H9 (cell line): ENCODE results near the gene SDR39U1. TPM values are rescaled to one million over a fixed set of nuclear protein-coding genes. Genes with fewer than 3 reads are reported as not detected.

Experiments used
- DNase-seq: peaks from one replicate; pipeline ENCODE4 v3.0.0-alpha.2; 2017
- H2AFZ ChIP-seq: one replicate; pipeline ENCODE4 v1.6.1; 2013; ENCODE audit warnings: mild to moderate bottlenecking, low read length, control low read depth, moderate library complexity
- H2AK5ac ChIP-seq: 2 replicates; pipeline ENCODE4 v1.6.1; 2013; ENCODE audit warnings: low read length, control low read depth, mixed read lengths; ENCODE audit not compliant: insufficient read length
- H2BK120ac ChIP-seq: one replicate; pipeline ENCODE4 v1.6.1; 2013; ENCODE audit warnings: low read depth, mild to moderate bottlenecking, low read length, control low read depth, inconsistent platforms; ENCODE audit not compliant: poor library complexity, severe bottlenecking
- H2BK12ac ChIP-seq: 2 replicates; pipeline ENCODE4 v1.6.1; 2013; ENCODE audit warnings: low read length, control low read depth, mixed read lengths, low read depth; ENCODE audit not compliant: insufficient read length
- H2BK15ac ChIP-seq: 2 replicates; pipeline ENCODE4 v1.6.1; 2013; ENCODE audit warnings: low read depth, low read length, control low read depth
- H2BK20ac ChIP-seq: one replicate; pipeline ENCODE4 v1.6.1; 2013; ENCODE audit warnings: low read depth, mild to moderate bottlenecking, low read length, control low read depth, inconsistent platforms; ENCODE audit not compliant: poor library complexity, severe bottlenecking
- H2BK5ac ChIP-seq: 2 replicates; pipeline ENCODE4 v1.6.1; 2013; ENCODE audit warnings: low read length, control low read depth, mixed read lengths; ENCODE audit not compliant: insufficient read length
- H3K14ac ChIP-seq: 2 replicates; pipeline ENCODE4 v1.6.1; 2013; ENCODE audit warnings: low read length, control low read depth; ENCODE audit not compliant: insufficient read depth
- H3K18ac ChIP-seq: 2 replicates; pipeline ENCODE4 v1.6.1; 2013; ENCODE audit warnings: low read depth, mild to moderate bottlenecking, mixed read lengths, low read length, control low read depth; ENCODE audit not compliant: insufficient read length
- H3K23ac ChIP-seq: 2 replicates; pipeline ENCODE4 v1.6.1; 2013; ENCODE audit warnings: low read length, control low read depth, mixed read lengths, low read depth; ENCODE audit not compliant: insufficient read length
- H3K23me2 ChIP-seq: 2 replicates; pipeline ENCODE4 v1.6.1; 2013; ENCODE audit warnings: low read depth, mild to moderate bottlenecking, mixed read lengths, low read length, control low read depth; ENCODE audit not compliant: insufficient read length, poor library complexity, severe bottlenecking
- H3K27ac ChIP-seq: 2 replicates; pipeline ENCODE4 v1.5.1; 2013; ENCODE audit warnings: low read length, control low read depth, mixed read lengths, low read depth; ENCODE audit not compliant: insufficient read length
- H3K27me3 ChIP-seq: 2 replicates; pipeline ENCODE4 v1.6.1; 2013; ENCODE audit warnings: low read length, control low read depth, inconsistent platforms; ENCODE audit not compliant: insufficient read depth
- H3K4ac ChIP-seq: 2 replicates; pipeline ENCODE4 v1.6.1; 2013; ENCODE audit warnings: low read depth, mild to moderate bottlenecking, control low read depth, inconsistent platforms, low read length, moderate library complexity
- H3K4me1 ChIP-seq: 2 replicates; pipeline ENCODE4 v1.6.1; 2013; ENCODE audit warnings: low read length, control low read depth, inconsistent platforms; ENCODE audit not compliant: insufficient read depth
- H3K4me2 ChIP-seq: 2 replicates; pipeline ENCODE4 v1.6.1; 2013; ENCODE audit warnings: low read length, control low read depth, mixed read lengths; ENCODE audit not compliant: insufficient read length, insufficient read depth
- H3K56ac ChIP-seq: 2 replicates; pipeline ENCODE4 v1.6.1; 2013; ENCODE audit warnings: low read depth, mild to moderate bottlenecking, mixed read lengths, low read length, control low read depth; ENCODE audit not compliant: insufficient read length
- H3K79me1 ChIP-seq: 2 replicates; pipeline ENCODE4 v1.6.1; 2013; ENCODE audit warnings: low read depth, mild to moderate bottlenecking, moderate library complexity, low read length, control low read depth, inconsistent platforms; ENCODE audit not compliant: insufficient read depth, poor library complexity, severe bottlenecking
- H3K79me2 ChIP-seq: 2 replicates; pipeline ENCODE4 v1.6.1; 2013; ENCODE audit warnings: low read length, control low read depth, inconsistent platforms; ENCODE audit not compliant: insufficient read depth
- H3K9ac ChIP-seq: 2 replicates; pipeline ENCODE4 v1.6.1; 2013; ENCODE audit warnings: low read length, control low read depth, mixed read lengths; ENCODE audit not compliant: insufficient read length; ENCODE audit errors: extremely low read depth
- H3K9me3 ChIP-seq: one replicate; pipeline ENCODE4 v1.6.1; 2013; ENCODE audit warnings: low read depth, low read length, inconsistent platforms; ENCODE audit not compliant: control insufficient read depth
- H3T11ph ChIP-seq: one replicate; pipeline ENCODE4 v1.6.1; 2013; ENCODE audit warnings: mild to moderate bottlenecking, low read length, control low read depth, inconsistent platforms
- H4K20me1 ChIP-seq: one replicate; pipeline ENCODE4 v1.6.1; 2013; ENCODE audit not compliant: control insufficient read depth, insufficient read length, insufficient read depth
- H4K5ac ChIP-seq: 2 replicates; pipeline ENCODE4 v1.6.1; 2013; ENCODE audit warnings: low read depth, mild to moderate bottlenecking, mixed read lengths, low read length, control low read depth; ENCODE audit not compliant: insufficient read length
- H4K8ac ChIP-seq: replicated peaks from 2 replicates; pipeline ENCODE4 v1.6.1; 2013; ENCODE audit warnings: low read length, control low read depth, mixed read lengths, low read depth; ENCODE audit not compliant: insufficient read length
- H4K91ac ChIP-seq: 2 replicates; pipeline ENCODE4 v1.6.1; 2013; ENCODE audit warnings: low read depth, mild to moderate bottlenecking, moderate library complexity, mixed read lengths, low read length, control low read depth; ENCODE audit not compliant: insufficient read length
- H3K27ac Mint-ChIP-seq, 3 experiments: 2 replicates in 2 of 3; 3 replicates in 1 of 3; pipeline ENCODE4 v1.8.0; 2020 to 2021; ENCODE audit warnings: mixed read lengths in 3 of 3, mild to moderate bottlenecking in 1 of 3, moderate library complexity in 1 of 3
- H3K27me3 Mint-ChIP-seq: 2 replicates; pipeline ENCODE4 v1.8.0; 2021; ENCODE audit warnings: low read depth, mild to moderate bottlenecking, moderate library complexity, mixed read lengths
- H3K36me3 Mint-ChIP-seq, 3 experiments: 2 replicates in 2 of 3; 3 replicates in 1 of 3; pipeline ENCODE4 v1.8.0; 2020 to 2021; ENCODE audit warnings: low read depth in 3 of 3, mixed read lengths in 3 of 3; ENCODE audit not compliant: insufficient read depth in 1 of 3
- H3K4me1 Mint-ChIP-seq, 2 experiments: 2 replicates each; pipeline ENCODE4 v1.8.0; 2020; ENCODE audit warnings: mixed read lengths in 2 of 2
- H3K4me3 Mint-ChIP-seq, 2 experiments: 2 replicates in 1 of 2; 3 replicates in 1 of 2; pipeline ENCODE4 v1.8.0; 2020 to 2021; ENCODE audit warnings: mild to moderate bottlenecking in 2 of 2, mixed read lengths in 2 of 2, moderate library complexity in 1 of 2
- H3K9me3 Mint-ChIP-seq, 2 experiments: 2 replicates in 1 of 2; 3 replicates in 1 of 2; pipeline ENCODE4 v1.8.0; 2020; ENCODE audit warnings: mild to moderate bottlenecking in 2 of 2, mixed read lengths in 2 of 2, moderate library complexity in 1 of 2
- WGBS: extraction: QIAGEN DNeasy Blood & Tissue Kit; methylation state at CpG from one replicate; pipeline ENCODE4 v1.1.7; 2013; ENCODE audit warnings: missing lambda C conversion rate, low lambda C conversion rate, mixed read lengths; ENCODE audit not compliant: insufficient read length; ENCODE audit errors: extremely low coverage; 5-methylcytosine and 5-hydroxymethylcytosine counted together
- total RNA-seq: library from RNA; stranded (reverse); gene quantifications from 2 replicates; pipeline ENCODE4 v1.2.1, GENCODE V29; 2021
- TF ChIP-seq, protein P1 (sequence below): fragments of 200-600 bp; sonication (generic); conservative IDR thresholded peaks from 3 replicates; pipeline ENCODE4 v1.8.0; 2021; ENCODE audit warnings: antibody characterized with exemption, mild to moderate bottlenecking

SDR39U1 gene
- total RNA-seq, 1 experiment from 2014 or later = 56.2 TPM

DNA sequence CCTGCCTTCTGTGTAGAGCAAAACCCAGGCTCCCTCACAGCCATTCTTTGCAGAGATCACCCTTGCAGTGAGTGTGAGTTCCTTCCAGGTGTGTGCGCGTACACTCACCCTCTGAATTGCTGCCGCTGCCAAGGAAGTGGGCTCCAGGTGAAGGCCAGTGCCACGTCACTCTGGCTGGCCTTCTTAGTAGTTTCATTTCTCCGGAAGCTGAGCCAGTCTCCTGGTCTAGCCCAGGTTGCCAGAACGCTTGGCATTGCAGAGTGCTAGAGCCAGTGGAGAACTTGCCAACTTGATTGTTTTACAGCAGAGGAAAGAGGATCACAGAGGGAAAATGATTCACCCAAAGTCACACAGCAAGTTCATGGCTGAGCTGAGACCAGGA, 24.1 kb downstream of the SDR39U1 start:
- Histone ChIP-seq H2AK5ac (no peak overlapping the region), H3K79me2 (no peaks in the 10 kb centered on the region)
- peaks cover 11 to 21% (median 16%) of the 10 kb centered on the region in 3 experiments; a peak in 6 of 7 replicates for H3K36me3 Mint-ChIP-seq

More for the DNA sequence above, 24.1 kb downstream of the SDR39U1 start:
- Histone ChIP-seq H2BK12ac (no peak overlapping the region), H3K18ac (no peak overlapping the region), H2BK20ac (no peak overlapping the region), H3K4me1 (no peaks in the 10 kb centered on the region), H4K5ac (no peak overlapping the region), H4K91ac (no peak overlapping the region), H3K27ac (no peak overlapping the region), H4K8ac (no peak overlapping the region), H3K79me1 (no peaks in the 10 kb centered on the region), H3K4me2 (no peak overlapping the region), H3K23me2 (no peaks in the 10 kb centered on the region), H2AFZ (no peak overlapping the region), H3K9ac (no peak overlapping the region), H3K56ac (no peak overlapping the region), H3K4ac (no peak overlapping the region), H3K23ac (no peak overlapping the region), H4K20me1 (no peaks in the 10 kb centered on the region), H2BK5ac (no peak overlapping the region), H3T11ph (no peak overlapping the region), H3K27me3 (no peaks in the 10 kb centered on the region; the same call in 1 of the 2 replicates), H3K14ac (no peak overlapping the region), H2BK15ac (no peak overlapping the region), H3K9me3 (no peaks in the 10 kb centered on the region), H2BK120ac (no peak overlapping the region)
- H3K27ac Mint-ChIP-seq = no peak overlapping the region
- WGBS = no CpG with 5 or more reads among the region's 6 CpGs
- DNase-seq = no peak
- TF ChIP-seq, protein P1, sequence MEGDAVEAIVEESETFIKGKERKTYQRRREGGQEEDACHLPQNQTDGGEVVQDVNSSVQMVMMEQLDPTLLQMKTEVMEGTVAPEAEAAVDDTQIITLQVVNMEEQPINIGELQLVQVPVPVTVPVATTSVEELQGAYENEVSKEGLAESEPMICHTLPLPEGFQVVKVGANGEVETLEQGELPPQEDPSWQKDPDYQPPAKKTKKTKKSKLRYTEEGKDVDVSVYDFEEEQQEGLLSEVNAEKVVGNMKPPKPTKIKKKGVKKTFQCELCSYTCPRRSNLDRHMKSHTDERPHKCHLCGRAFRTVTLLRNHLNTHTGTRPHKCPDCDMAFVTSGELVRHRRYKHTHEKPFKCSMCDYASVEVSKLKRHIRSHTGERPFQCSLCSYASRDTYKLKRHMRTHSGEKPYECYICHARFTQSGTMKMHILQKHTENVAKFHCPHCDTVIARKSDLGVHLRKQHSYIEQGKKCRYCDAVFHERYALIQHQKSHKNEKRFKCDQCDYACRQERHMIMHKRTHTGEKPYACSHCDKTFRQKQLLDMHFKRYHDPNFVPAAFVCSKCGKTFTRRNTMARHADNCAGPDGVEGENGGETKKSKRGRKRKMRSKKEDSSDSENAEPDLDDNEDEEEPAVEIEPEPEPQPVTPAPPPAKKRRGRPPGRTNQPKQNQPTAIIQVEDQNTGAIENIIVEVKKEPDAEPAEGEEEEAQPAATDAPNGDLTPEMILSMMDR = no peak
- peaks cover 22% of the 10 kb centered on the region for H3K27me3 Mint-ChIP-seq
- 0 out of 4 replicates have a peak, but pooled peaks cover 0 to 3% of the 10 kb centered on the region in 2 experiments for H3K4me1 Mint-ChIP-seq
- H3K9me3 Mint-ChIP-seq = no peaks in the 10 kb centered on the region
- no peak overlapping the region for H3K4me3 Mint-ChIP-seq
